Activated T-helper 1 cell treated with anti-CD3 and anti-CD28 coated beads, Interleukin-12 subunit alpha, Interleukin-12 subunit beta, Interleukin-2, Interleukin-4 antibody, amounts not matched to agents 30 ng/mL and 10 ng/mL and 1 ng/mL, durations not matched to agents 14 hours and 24 hours and 36 hours (primary cell): ENCODE data around the gene C1orf198. TPM values are rescaled to one million over a fixed set of nuclear protein-coding genes. Genes with fewer than 3 reads are reported as not detected.

Source experiments
- DNase-seq: peaks from one replicate; pipeline ENCODE4 v3.0.0; 2021; ENCODE audit warnings: low spot score
- H3K27ac Mint-ChIP-seq: one replicate; pipeline ENCODE4 v1.8.0; 2021; ENCODE audit warnings: mild to moderate bottlenecking, mixed read lengths
- H3K27me3 Mint-ChIP-seq: one replicate; pipeline ENCODE4 v1.8.0; 2022; ENCODE audit warnings: mild to moderate bottlenecking, moderate library complexity, mixed read lengths; ENCODE audit not compliant: insufficient read depth
- H3K36me3 Mint-ChIP-seq: one replicate; pipeline ENCODE4 v1.8.0; 2021; ENCODE audit warnings: low read depth, mixed read lengths
- H3K4me1 Mint-ChIP-seq: one replicate; pipeline ENCODE4 v1.8.0; 2021; ENCODE audit warnings: low read depth, mixed read lengths
- H3K4me3 Mint-ChIP-seq: one replicate; pipeline ENCODE4 v1.8.0; 2021; ENCODE audit warnings: mild to moderate bottlenecking, moderate library complexity, mixed read lengths
- H3K9me3 Mint-ChIP-seq: one replicate; pipeline ENCODE4 v1.8.0; 2021; ENCODE audit warnings: mixed read lengths
- intact Hi-C: fragments of 100-400 bp; cut with micrococcal nuclease; formaldehyde crosslinking; loops from one replicate; pipeline ENCODE4 v1.15.1; 2024
- total RNA-seq: library from RNA; stranded (reverse); gene quantifications from 2 replicates; pipeline ENCODE4 v1.2.3, GENCODE V29; 2022

The C1orf198 gene
- total RNA-seq, 1 donor from 2014 or later, result 14.6 TPM

DNA sequence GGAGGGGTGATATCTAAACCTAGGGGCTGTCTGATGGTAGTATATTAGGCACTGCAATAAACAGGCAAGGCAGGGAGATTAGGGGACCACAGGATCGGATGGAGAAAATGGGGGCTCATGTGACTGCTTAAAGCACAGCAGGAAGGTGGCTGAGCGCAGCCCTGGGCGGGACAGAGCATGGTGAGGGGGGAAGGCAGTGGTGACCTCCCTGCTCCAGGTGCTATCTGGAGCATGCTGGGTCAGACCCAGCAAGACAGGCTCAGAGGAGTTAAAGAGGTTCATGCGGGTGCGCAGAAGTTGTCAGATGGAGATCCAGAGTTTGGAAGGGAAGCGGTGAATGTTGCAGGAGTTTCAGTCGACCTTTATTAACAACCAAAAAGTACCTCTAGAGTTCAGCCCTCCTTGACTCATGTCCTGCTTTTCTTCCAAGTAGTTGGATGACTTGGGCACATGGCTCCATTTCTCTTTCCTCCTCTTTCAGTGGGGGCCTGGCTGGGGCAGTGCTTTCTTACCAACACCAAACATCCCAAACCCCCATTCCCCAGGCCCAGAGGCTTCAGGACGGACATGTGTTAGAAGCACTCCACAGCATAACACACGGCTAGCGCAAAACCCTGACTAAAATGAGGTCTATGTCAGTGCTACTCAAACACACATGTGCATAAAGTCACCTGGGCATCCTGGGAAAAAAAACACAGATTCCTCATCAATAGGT is 79.6 kb downstream of the C1orf198 start:
- intact Hi-C loops, result no loop called here
- Mint-ChIP-seq H3K4me3 (no peak overlapping the region), H3K4me1 (no peaks in the 10 kb centered on the region), H3K36me3 (no peaks in the 10 kb centered on the region), H3K9me3 (no peaks in the 10 kb centered on the region), H3K27me3 (peaks cover 5% of the 10 kb centered on the region), H3K27ac (no peak overlapping the region)
- no peak for DNase-seq

DNA sequence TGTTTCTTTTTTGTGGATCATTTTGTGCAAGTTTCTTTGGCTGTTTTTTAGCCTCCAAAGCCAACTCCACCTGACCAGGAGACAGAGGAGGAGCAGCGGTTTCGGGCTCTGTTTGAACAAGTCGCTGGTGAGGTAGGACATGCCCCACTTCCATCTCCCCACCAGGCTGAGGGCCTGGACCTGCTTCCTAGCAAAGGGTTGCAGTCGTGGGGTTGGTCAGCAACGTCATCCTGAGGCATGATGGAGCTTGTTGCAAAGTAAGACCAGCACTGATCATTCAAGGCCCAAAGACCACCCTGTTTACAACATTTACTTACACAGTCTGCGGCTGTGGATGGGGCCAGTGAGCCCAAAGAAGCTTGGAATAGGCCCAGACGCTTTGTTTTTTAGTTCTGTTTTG is 80.8 kb downstream of the C1orf198 start:
- intact Hi-C loops, result no loop called here
- Mint-ChIP-seq H3K9me3 (no peaks in the 10 kb centered on the region), H3K27me3 (peaks cover 3% of the 10 kb centered on the region), H3K27ac (no peak overlapping the region), H3K4me3 (no peak overlapping the region), H3K36me3 (no peaks in the 10 kb centered on the region), H3K4me1 (no peaks in the 10 kb centered on the region)
- no peak for DNase-seq

Other genes starting within 250 kb of the C1orf198 start
- gene COG2, start 226.0 kb downstream of the C1orf198 start, total RNA-seq, result 46.3 and 46.4 TPM in 2 replicates
- not detected in 2 replicates for gene AGT, start 154.4 kb downstream of the C1orf198 start, total RNA-seq
- gene CAPN9, start 121.1 kb downstream of the C1orf198 start, total RNA-seq, result not detected in 2 replicates
- 20.7 and 21.8 TPM in 2 replicates for gene TTC13, start 110.3 kb upstream of the C1orf198 start, total RNA-seq
- gene ARV1, start 110.6 kb upstream of the C1orf198 start, total RNA-seq, result 14.3 and 14.6 TPM in 2 replicates
- 23.2 and 28.0 TPM in 2 replicates for gene FAM89A, start 171.7 kb upstream of the C1orf198 start, total RNA-seq